ENCODE data around the gene DDA1. TPM values are rescaled to one million over a fixed set of nuclear protein-coding genes. Genes with fewer than 3 reads are reported as not detected.

DDA1 gene
- total and polyA plus RNA-seq, 10 of the 15 experiments (the other 5 are each of a cell fraction or from before 2014, with no cell fraction given) = 0.76 to 71.0 (median 39.4) TPM

- Histone ChIP-seq H3K9ac (ENCODE audit: control insufficient read depth, insufficient read depth, low read length) (no peak overlapping the region), H3K27ac (ENCODE audit: control insufficient read depth, insufficient read depth) (no peak overlapping the region), H3K27me3 (replicated peaks in 1 of 2; ENCODE audit: control insufficient read depth in 2 of 2, insufficient read depth in 2 of 2, low read length in 1 of 2) (no peaks in the 10 kb centered on the region), H3K4me2 (ENCODE audit: control insufficient read depth, insufficient read depth) (no peak overlapping the region), H3K79me2 (ENCODE audit: control insufficient read depth, insufficient read depth, low read length) (peaks cover 12% of the 10 kb centered on the region), H3K4me1 (ENCODE audit: control insufficient read depth, insufficient read depth, low read length) (peaks cover 14% of the 10 kb centered on the region), H3K4me3 (no peak overlapping the region), H3K9me3 (replicated peaks; ENCODE audit: control insufficient read depth, insufficient read depth, low read length) (no peaks in the 10 kb centered on the region), H3K36me3 (ENCODE audit: control insufficient read depth in 2 of 2, insufficient read depth in 2 of 2, low read length in 1 of 2) (0 out of 4 replicates have a peak, but pooled peaks cover 0 to 1% of the 10 kb centered on the region in 2 experiments), H2AFZ (ENCODE audit: control insufficient read depth, low read depth, low read length) (no peak overlapping the region), H4K20me1 (ENCODE audit: control insufficient read depth, insufficient read depth) (no peaks in the 10 kb centered on the region)
- intact Hi-C loops (cut with micrococcal nuclease; ENCODE audit: unreplicated experiment) = loop anchor here (5.0 to 10.0 kb wide), 2 partner anchors 197 to 489 kb away; no protein-coding TSS in a partner anchor
- POLR2A ChIA-PET = no interaction called here
- RAD21 ChIA-PET (ENCODE audit: unreplicated experiment) = interaction anchor here (0.6 to 1.3 kb wide), 3 partner anchors 17 to 19 kb away, joined by 3 to 6 read pairs (median 5); no protein-coding TSS in a partner anchor
- SMC1A ChIA-PET (ENCODE audit: uncharacterized antibody, unreplicated experiment) = interaction anchor here (1.5 to 5.0 kb wide), 2 partner anchors 18 to 190 kb away, joined by 7 to 43 read pairs; partner anchors contain the start of gene ANKLE1
- BruUV-seq (replicated peaks) = no TSS peak
- DNase-seq (ENCODE audit: low read depth, low spot score) = no peak
- in situ Hi-C loops (cut with MboI) = no loop called here
- FAIRE-seq = no peak
- CTCF ChIA-PET = interaction anchor here (0.9 to 10.5 kb wide), 5 partner anchors 9 to 29 kb away, joined by 3 to 120 read pairs (median 5); partner anchors contain the start of gene ANKLE1
- WGBS (ENCODE audit: insufficient coverage, insufficient replicate concordance, low lambda C conversion rate, missing lambda C conversion rate) = 86% methylated on average over 23 of the region's 23 CpGs
- ATAC-seq = no peak
- TF ChIP-seq HDGF (IDR thresholded peaks at IDR 0.05) = no peak
- no peak for TF ChIP-seq ATF2 (IDR thresholded peaks at IDR 0.05; ENCODE audit: low read length)
- TF ChIP-seq CREM (IDR thresholded peaks at IDR 0.05; ENCODE audit: low read depth) = no peak
- TF ChIP-seq PBX3 (IDR thresholded peaks at IDR 0.05; ENCODE audit: insufficient replicate concordance, low read depth, low read length) = no peak
- TF ChIP-seq GATAD2B (conservative IDR thresholded peaks at IDR 0.05; ENCODE audit: low read depth) = no peak
- no peak for TF ChIP-seq E2F8 (IDR thresholded peaks at IDR 0.05; ENCODE audit: low read depth, partially characterized antibody)
- TF ChIP-seq NFYB (IDR thresholded peaks at IDR 0.05; ENCODE audit: insufficient read depth, low read depth, low read length) = no peak
- no peak for TF ChIP-seq YBX1 (IDR thresholded peaks at IDR 0.05)
- no peak for TF ChIP-seq SMAD5 (IDR thresholded peaks at IDR 0.05; ENCODE audit: low read depth)
- TF ChIP-seq RCOR1 (conservative IDR thresholded peaks at IDR 0.05; ENCODE audit: low read depth, low read length) = no peak
- no peak for TF ChIP-seq STAT1 (conservative IDR thresholded peaks at IDR 0.05)
- no peak for TF ChIP-seq SRF (IDR thresholded peaks at IDR 0.05; ENCODE audit: low read depth in 2 of 2, low read length in 2 of 2)
- no peak for TF ChIP-seq SMARCA5 (IDR thresholded peaks at IDR 0.05)
- TF ChIP-seq CEBPZ (IDR thresholded peaks at IDR 0.05; ENCODE audit: low read depth, low read length) = no peak
Observed at GRCh38 chr19:17263712-17264640, 45.4 kb upstream of the DDA1 start.

Measured in GM12878 (cell line).